K562 (cell line): ENCODE measurements around the gene TBXAS1. TPM values are rescaled to one million over a fixed set of nuclear protein-coding genes. Genes with fewer than 3 reads are reported as not detected.

Experiments used
- CAMTA2 ChIP-seq: fragments of 250-450 bp; sonication (Bioruptor Pico); conservative IDR thresholded peaks from 2 replicates; pipeline ENCODE4 v1.5.1; 2022
- CREB1 ChIP-seq, 2 experiments: sonication (generic) in 1 of 2; formaldehyde crosslinking in 1 of 2; IDR thresholded peaks; 2 replicates each; pipeline versions ENCODE4 v1.6.1 to v1.8.0; 2012 to 2022; ENCODE audit warnings: inconsistent platforms in 1 of 2, mild to moderate bottlenecking in 1 of 2, missing genetic modification reagents in 1 of 2, moderate library complexity in 1 of 2
- MAFK ChIP-seq: IDR thresholded peaks from 2 replicates; pipeline ENCODE4 v1.6.1; 2011; ENCODE audit warnings: low read length, improper control_type of control experiment
- MEIS2 ChIP-seq: fragments of 450-650 bp; IDR thresholded peaks from 2 replicates; pipeline ENCODE4 v1.6.1; 2014; ENCODE audit warnings: mild to moderate bottlenecking; ENCODE audit not compliant: partially characterized antibody
- REST ChIP-seq, 2 experiments: fragments of 450-650 bp; formaldehyde crosslinking in 1 of 2; IDR thresholded peaks; 2 replicates each; pipeline versions ENCODE4 v1.4.0 to v1.6.1; 2014 to 2020; ENCODE audit warnings: mild to moderate bottlenecking in 2 of 2, borderline replicate concordance in 1 of 2, low read depth in 1 of 2
- polyA plus RNA-seq, 8 experiments: library from polyadenylated mRNA; depleted of rRNA in 4 of 8; stranded (reverse) in 5 of 8; unstranded in 3 of 8; fragments of >200 nt; fragmentation: Nextera tagmentation in 2 of 8; fragmentation: Illumina TruSeq in 1 of 8; extraction: Ambion mirVana in 2 of 8; extraction: Trizol in 1 of 8; gene quantifications; 2 replicates each; pipeline versions ENCODE4 v1.2.1 to v1.2.3, GENCODE V29; 2011 to 2014; ENCODE audit warnings: inconsistent platforms in 1 of 8, missing spikeins in 1 of 8
- total RNA-seq, 7 experiments: library from RNA; depleted of rRNA in 6 of 7; stranded (reverse); fragments of >200 nt in 6 of 7; fragmentation: Illumina TruSeq in 2 of 7; extraction: Trizol in 2 of 7; gene quantifications; 2 replicates each; pipeline versions ENCODE4 v1.2.1 to v1.2.3, GENCODE V29; 2011 to 2021; ENCODE audit warnings: low replicate concordance in 1 of 7

Gene TBXAS1
- total and polyA plus RNA-seq, 9 of the 15 experiments (the other 6 are each of a cell fraction or from before 2014, with no cell fraction given), result 1.1 to 8.3 (median 1.9) TPM

- TF ChIP-seq REST (IDR thresholded peaks at IDR 0.05; ENCODE audit: borderline replicate concordance), result peak; percentile 8; the same call in 1 of the 2 replicates
- TF ChIP-seq REST (CRISPR knock-in tag; IDR thresholded peaks at IDR 0.05; ENCODE audit: low read depth), result no peak
- TF ChIP-seq MAFK, result peak; percentile 87
- TF ChIP-seq CAMTA2, result no peak
- peak; percentile 14 for TF ChIP-seq MEIS2
- TF ChIP-seq CREB1 (IDR thresholded peaks at IDR 0.05), result no peak
- no peak for TF ChIP-seq CREB1 (CRISPR knock-in tag; IDR thresholded peaks at IDR 0.05)
These were observed 80.5 kb downstream of the TBXAS1 start (continued) for GRCh38 chr7:139909379-139910050.
